GM12874 (cell line): ENCODE results near the gene FBXW8.

Source experiments
- TF ChIP-seq, protein P1 (sequence below): IDR thresholded peaks from 2 replicates; pipeline ENCODE4 v1.5.1; 2011; ENCODE audit warnings: low read depth, mild to moderate bottlenecking, control low read depth, low read length, moderate library complexity; ENCODE audit not compliant: insufficient read depth

FBXW8 gene

DNA sequence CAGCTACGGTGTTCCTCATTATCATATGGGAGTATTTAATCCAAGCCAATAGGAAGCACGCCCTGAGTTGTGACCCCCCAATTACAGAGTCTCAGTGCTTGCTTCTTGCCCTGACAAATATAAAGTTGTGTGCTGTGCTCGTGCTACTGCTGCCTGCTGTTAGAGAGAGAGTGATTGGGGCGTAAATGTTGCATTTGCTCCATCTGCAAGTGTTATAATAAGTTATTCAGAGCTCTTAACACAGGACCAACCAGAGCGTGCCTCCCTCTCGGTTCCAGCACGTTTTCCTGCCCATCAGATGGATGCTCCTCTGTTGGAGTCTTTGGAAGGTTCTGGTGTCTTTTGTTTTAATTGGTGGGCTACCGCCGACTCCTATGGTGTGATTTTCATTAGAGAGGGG, 107.1 kb downstream of the FBXW8 start:
- TF ChIP-seq, protein P1, sequence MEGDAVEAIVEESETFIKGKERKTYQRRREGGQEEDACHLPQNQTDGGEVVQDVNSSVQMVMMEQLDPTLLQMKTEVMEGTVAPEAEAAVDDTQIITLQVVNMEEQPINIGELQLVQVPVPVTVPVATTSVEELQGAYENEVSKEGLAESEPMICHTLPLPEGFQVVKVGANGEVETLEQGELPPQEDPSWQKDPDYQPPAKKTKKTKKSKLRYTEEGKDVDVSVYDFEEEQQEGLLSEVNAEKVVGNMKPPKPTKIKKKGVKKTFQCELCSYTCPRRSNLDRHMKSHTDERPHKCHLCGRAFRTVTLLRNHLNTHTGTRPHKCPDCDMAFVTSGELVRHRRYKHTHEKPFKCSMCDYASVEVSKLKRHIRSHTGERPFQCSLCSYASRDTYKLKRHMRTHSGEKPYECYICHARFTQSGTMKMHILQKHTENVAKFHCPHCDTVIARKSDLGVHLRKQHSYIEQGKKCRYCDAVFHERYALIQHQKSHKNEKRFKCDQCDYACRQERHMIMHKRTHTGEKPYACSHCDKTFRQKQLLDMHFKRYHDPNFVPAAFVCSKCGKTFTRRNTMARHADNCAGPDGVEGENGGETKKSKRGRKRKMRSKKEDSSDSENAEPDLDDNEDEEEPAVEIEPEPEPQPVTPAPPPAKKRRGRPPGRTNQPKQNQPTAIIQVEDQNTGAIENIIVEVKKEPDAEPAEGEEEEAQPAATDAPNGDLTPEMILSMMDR = no peak

DNA sequence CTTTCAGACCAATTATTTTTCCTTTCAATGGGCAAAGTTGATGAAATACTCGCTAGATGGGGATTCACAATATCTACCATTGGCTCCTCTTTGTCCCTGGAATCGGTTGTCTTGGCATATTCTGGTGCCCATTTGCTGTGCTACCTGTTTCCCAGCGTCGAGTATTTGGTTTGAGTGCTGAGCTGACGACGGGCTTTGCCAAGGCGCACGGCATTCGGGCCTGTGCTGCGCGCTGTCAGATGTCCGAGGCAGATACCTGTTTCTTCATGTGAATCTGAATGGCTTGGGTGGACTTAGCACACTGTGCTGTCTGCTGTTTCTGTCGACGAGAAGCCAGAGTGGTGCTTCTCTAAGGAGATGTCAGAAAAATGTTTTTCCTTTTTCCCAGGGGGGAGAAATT, 107.5 kb downstream of the FBXW8 start:
- TF ChIP-seq, protein P1 = no peak

DNA sequence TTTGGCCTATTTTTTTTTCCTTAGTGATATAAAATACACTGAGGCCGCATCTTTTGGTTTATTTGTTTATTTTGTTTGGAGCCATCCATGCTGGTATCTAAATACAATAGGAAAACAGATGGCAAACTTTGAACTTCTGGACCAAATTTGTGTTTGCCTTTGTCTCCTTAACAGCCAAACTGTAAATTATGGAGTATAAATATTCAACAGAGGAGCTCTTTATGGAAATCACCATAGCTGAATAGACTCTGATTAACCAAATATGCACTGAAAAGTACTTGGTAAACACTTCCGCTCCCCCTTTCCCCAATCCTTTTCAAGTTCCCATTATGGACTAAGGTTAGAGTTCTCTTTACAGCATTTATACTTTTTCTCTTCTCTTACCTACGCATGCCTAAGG, 107.9 kb downstream of the FBXW8 start:
- TF ChIP-seq, protein P1 = no peak

DNA sequence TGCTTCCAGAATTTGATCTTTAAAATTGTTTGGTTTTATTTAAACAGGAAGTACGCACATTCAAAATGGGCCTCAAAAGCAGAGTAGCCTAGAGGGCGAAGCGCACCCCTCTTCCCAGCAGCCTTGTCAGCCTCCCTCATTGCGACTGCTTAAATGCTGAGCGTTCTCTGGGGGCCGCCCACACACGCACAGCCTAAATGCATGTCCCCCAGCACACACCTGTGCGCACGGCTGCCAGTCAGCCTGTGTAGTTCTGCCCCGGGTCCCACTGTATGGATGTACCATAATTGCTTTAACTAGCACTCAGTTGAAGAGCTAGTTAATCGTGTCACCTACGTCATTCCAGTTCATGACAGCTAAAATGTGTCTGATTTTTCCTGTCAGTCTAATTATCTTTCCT, 109.1 kb downstream of the FBXW8 start:
- TF ChIP-seq, protein P1 = no peak

DNA sequence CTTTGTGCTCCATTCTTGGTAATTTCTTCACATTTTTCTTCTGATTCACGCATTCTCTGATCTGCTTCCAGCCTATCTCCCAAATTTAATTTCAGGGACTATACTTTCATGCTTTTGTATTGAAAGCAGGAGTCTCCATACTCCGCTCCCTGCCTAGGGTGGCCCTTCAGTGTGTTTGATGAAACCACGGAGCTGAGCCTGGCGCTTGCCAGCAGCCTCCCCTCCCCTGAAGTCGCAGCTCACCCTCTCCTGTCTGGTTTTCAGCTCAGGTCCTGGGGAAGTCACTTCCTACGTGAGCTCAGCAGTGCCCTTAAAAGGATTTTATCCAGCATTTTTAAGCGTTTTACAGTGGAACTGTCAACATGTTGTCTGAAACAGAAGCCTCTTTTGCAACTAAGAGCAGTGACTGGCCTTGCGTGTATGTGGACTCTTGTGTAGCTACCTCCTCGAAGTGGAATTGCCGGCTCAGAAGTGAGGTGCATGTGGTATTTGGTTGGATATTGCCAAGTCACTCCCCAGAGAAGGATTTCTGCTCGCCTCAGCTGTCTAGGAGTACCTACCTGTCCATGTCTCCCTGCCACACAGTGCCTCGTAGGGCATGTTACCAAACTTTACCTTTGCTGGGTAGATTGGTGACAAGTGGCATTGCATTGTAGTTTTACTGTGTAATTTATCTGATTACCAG, 109.9 kb downstream of the FBXW8 start:
- TF ChIP-seq, protein P1 = no peak

DNA sequence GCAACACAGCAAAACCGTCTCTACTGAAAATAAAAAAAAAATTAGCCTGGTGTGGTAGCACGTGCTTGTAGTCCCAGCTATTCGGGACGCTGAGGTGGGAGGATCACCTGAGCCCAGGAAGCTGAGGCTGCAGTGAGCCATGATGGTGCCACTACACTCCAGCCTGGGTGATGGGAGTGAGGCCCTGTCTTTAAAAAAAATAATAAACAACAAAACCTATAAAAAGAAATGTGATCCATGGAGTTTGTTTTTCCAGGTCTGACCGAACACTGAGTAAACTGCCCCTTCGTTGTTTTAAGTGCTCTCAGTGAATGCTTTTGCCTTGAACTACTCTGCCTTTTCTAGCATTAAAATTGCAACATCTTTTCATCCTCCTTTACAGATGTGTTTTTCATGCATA, 111.7 kb downstream of the FBXW8 start:
- TF ChIP-seq, protein P1 = no peak

DNA sequence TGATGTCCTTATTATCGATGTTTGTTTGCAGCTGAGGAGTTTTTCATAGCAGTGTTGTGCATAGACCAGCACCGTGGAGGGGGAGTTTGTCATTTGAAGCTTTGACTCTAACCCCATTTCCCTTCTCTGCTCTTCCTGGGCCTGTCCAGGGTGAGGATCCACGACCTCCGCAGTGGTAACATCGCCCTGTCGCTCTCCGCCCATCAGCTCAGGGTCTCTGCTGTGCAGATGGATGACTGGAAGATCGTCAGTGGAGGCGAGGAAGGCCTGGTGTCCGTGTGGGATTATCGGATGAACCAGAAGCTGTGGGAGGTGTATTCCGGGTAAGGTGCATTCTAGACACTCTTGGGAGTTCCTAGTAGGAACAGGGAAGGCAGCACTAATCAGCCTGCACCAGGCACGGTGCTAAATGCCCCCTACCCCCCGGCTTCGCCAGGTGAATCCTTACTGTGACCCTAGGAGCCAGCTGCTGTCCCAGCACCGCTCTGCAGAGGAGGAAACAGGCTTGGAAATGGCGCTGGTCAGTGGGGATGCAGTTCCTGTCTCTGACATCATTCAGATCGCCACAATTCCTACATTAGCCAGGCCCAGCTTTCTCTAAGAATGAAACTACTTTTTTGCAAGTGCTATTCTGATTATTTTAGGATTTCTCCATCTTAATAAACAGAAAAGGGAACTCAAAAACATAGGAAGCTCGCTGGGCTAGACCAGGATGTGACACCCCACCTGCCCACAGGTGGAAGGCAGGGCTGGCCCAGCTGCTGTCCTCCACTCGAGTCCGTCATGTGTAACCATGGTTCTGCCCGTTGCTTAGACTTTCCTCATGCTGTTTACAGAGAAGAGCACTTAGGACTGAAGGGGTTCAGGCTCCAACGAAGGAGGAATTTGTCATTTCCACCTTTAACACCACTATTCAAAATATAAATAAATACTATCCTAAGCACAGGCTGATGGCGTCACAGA, 113.5 kb downstream of the FBXW8 start:
- TF ChIP-seq, protein P1 = no peak
